HUDEP-2 (cell line): ENCODE results near the gene GCLC.
"Not testable (repeated sequence)": the region's sequence is repeated elsewhere in the genome, so short reads cannot be mapped to it uniquely, and the experiment has no call there.

ENCODE experiments used
- DNase-seq, 76 experiments: peaks; one replicate each; lab custom pipeline; 2025; ENCODE audit not compliant: unreplicated experiment in 76 of 76; lab: John Stamatoyannopoulos, UW

The GCLC gene

DNA sequence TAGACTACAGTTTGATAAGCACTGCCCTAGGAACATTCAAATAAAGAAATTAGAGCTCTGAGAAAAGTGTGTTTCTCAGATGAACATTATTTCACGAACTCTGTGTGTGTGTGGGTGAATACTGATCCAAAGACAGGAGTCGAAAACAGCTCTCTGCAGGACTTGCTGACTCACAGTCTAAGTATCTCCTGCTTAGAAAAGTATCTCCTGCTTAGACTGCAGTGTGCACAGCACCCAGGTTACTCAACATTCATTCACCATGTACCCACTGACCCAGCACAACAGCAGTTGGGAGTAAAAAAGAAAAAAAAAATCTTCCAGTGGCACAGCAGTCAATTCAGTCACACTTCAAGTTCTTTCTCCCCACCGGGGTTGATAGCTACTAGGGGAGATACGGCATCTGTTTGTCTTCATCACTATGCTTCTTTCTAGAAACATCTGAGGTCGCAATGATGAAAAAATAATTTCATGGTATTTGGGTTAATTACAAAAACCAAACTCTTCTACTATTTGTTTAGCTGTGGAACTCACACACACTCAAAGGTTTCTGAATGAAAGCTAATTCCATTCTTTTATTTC, 48.0 kb downstream of the GCLC start:
- peak in 1 of 76 experiments; percentile 17 for DNase-seq

DNA sequence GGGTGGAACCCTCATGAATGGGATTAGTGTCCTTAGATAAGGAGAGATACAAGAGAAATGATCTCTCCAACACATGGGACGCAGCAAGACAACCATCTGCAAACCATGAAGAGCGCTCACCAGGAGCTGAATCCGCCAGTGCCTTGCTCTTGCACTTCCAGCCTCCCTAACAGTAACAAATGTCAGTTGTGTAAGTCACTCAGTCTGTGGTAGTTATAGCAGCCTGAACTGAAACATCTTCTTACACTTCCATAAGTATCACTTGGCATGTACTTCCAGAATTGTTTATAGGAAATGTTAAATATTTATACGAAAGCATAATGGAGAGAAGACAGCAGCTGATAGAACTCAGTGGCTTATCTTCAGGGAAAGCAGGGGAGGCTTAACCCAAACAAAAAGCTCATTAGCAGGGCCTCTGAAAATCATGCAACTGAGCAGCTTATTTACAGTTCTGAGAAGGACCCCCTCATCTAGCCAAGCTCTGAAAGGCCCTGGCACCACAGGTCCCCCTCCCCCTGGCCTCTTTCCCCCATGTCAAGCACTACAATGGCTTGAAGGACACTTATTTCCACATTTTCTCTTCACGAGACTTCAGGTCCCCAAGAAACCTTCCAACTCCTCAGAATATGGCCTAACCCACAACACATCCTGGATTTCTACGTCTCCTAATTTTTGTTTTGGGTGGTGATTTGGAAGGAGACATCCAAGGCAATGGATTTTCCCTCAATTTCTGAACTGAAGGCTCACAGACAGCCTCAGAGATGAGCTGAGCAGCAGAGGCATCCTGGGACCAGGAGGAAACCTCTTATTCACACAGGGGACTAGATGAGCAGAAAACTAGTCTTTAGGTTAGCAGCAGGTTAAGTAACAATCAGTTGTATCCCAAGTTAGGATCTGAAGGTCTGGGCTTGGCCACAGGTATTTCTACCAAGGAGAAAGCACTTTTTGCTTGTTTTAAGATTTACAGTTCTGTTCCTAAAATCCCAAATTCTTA, 49.1 kb downstream of the GCLC start:
- DNase-seq, result peak in 2 of 76 experiments; percentile 11 to 22

DNA sequence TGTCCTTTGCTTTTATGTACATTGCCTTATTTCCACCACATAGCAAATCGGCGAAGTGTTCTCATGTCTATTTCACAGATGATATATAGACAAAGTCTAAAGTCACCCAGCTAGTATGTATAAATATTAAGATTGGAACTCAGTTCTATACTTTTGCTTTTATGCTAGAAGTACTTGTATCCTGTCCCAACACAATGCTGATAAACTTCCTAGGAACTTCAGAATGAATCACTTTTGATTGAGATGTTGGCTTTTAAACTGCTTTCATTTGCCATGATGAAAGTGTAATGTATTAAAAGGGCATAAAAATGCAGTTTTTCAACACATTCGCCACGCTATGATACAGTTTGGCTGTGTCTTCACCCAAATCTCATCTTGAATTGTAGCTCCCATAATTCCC, 50.8 kb downstream of the GCLC start:
- no peak for DNase-seq

DNA sequence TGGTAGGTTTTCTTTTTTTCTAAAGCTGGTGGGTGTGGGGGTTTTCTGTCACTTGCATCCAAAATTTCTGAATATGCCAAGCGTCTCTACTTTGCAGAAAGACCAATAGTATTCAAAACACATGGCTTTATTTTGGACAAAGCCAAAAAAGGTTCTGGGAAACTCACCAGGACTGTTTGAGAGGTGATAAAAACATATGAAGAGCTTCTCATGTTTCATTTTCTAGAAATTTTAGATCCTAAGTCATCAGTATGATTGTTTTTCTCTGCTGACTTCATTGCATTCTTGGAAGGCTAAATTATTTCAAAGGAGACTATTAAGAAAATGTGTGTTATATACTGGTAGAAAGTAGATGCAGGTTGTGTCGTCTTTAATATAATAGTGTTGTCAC, 51.3 kb downstream of the GCLC start:
- no peak for DNase-seq

DNA sequence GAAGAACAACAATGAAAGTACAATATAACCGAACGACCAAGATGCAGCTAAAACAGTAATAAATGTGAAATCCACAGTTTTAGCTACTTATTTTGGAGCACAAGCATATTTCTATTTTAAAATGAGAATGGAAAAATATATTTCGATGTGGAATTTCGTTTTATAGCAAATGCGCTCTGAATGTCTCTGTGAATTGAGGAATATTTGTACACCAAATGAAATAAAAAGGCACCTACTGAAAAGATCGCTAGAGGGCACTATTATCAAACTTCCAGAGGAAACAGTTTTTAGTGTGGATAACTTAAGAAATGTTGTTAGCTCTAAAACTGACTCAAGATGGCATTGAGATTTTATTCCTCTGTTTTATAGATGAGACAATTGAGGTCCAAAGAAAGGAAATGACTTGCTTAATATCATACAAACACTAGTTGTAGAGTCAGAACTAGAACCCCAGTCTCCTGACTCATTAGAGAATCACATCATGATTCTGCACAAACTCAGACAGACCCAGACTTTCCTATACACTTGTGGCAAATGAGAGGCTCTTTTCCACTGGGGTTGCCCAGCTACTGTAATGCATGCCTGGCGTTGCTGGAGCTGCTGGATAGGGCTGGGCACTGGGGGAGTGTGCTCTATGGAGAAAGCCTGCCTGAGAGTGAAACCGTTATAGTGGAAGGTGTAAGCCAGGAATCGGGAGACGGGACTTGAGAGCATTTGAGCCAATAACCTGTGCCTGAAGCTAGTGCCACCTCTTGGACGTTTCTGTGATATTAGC, 51.9 kb downstream of the GCLC start:
- DNase-seq, result peak in 40 of 76 experiments; percentile 15 to 76 (median 48)

DNA sequence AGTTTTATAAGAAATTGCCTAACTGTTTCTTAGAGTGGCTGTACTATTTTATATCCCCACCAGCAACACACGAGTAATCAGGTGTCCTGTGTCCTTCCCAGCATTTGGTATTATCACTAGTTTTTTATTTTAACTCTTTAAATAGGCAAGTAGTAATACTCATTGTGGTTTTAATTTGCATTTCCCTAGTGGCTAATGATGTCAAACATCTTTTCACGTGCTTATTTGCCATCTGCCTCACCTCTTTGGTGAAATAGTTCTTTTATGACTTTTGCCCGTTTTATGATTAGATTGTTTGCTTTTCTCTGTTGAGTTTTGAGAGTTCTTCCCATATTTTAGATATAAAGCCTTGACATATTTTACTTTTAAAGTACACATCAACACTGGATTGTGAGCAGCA, 57.8 kb downstream of the GCLC start:
- no peak for DNase-seq

DNA sequence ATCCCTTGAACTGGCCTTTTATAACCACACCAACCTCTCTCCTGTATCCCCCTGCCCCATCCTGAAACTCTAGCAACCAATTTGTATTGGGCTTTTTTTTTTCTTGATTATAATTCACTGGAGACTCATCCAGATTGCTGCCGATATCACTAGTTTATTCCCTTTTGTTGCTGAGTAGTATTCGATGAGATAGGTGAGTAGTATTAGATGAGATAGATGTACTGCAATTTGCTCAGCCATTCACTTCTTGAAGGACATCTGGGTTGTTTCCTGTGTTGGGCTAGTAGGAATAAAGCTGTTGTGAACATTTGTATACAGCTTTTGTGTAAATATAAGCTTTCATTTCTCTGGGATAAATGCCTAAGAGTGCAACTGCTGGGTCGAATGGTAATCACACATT, 58.2 kb downstream of the GCLC start:
- DNase-seq, result no peak

DNA sequence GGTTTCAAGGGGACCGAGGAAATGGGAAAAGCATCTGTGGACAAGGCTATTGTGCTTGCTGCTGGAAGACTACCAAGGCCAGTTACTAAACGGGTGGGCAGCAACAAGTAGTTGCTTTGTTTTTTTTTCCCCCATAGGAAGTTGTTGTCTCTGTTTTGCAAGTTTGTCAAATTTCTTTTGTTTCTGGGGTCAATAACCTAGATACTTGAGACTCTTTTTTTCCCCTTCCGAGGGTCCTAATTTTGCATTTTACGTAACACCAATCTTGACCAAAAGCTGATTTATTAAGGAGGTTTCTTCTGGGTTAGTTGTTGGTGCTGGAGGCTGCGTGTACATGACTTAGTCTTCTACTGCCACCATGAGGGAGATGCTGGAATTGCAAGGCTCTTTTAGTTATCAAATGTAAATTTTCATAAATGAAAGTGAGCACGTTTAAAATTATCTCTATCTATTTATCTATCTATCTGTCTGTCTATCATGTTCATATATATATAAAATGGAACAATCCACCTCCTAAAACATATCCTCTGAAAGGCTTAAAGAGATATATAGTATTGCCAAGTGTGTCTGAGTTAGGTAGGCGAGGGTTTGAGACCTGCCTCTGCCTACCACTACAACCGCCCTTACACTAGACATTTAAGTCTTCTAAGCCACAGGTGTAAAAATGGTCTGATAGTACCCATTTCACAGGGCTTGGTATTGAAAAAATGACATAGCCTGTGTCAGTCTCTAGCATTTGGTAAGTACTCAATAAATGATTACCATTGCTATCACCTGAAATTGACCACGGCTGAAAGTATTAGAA, 60.2 kb downstream of the GCLC start:
- DNase-seq, result peak in 60 of 76 experiments; percentile 11 to 84 (median 54)

DNA sequence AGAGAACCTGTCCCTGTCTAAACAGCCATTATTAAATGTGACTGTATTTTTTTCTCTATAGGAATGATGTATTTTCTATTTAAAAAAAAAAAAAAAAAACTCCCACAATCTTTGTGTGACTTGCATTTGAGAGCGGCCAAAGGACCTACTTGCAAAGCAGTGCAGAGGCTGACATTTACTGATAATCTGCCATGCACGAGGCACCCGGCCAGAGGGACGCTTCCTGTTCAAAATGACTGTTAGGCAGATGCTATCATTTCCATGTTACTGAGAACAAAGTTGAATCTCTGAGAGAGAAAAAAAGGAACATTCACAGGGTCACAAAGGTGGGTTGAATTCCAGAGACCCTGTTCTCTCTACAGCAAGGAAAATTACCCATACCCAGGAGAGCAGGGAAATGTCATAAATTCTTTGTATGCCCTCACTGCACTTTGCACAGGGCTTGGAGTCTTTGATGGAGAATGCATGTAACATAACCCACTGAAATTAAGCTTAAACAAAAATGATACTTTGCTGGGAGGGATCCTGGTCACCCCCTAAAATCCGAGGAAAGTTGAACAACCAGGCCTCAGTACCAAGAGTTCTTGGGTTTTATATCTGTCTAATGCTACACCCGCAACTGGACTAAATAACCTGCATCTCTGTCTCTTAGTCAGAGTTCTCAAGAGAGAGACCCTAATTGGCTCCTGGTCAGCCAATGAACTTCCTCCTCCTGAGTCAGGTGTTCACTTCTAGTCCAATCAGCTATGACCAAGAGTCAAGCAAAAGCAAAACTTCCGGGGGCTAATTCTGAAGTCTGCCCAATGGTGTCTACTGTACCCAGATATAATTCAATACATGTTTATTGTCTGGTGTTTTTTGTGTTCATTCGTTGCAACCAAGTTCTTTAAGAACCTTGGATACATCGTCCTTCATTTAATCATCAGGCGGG, 61.2 kb downstream of the GCLC start:
- peak in 74 of 76 experiments; percentile 44 to 95 (median 87) for DNase-seq

DNA sequence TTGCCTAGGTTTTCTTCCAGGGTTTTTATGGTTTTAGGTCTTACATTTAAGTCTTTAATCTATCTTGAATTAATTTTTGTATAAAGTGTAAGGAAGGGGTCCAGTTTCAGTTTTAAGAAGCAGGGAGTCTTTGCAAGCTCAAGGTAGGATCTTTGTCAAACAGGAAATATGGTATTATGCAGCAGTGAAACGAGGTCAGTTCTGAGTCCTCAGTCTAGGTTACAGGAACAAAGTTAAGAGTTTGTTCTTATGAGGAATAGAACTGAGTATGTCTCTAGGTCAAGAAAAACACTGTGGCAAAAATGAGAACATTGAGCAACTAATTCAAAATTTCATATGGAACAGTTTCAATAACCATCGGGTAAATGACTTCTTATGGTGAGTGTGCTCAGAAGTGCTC, 63.6 kb downstream of the GCLC start:
- DNase-seq, result no peak

DNA sequence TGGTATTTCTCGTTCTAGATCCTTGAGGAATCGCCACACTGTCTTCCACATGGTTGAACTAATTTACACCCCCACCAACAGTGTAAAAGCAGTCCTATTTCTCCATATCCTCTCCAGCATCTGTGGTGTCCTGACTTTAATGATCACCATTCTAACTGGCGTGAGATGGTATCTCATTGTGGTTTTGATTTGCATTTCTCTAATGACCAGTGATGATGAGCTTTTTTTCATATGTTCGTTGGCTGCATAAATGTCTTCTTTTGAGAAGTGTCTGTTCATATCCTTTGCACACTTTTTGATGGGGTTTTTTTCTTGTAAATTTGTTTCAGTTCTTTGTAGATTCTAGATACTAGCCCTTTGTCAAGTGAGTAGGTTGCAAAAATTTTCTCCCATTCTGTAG, 64.1 kb downstream of the GCLC start:
- DNase-seq, result not testable (repeated sequence)

DNA sequence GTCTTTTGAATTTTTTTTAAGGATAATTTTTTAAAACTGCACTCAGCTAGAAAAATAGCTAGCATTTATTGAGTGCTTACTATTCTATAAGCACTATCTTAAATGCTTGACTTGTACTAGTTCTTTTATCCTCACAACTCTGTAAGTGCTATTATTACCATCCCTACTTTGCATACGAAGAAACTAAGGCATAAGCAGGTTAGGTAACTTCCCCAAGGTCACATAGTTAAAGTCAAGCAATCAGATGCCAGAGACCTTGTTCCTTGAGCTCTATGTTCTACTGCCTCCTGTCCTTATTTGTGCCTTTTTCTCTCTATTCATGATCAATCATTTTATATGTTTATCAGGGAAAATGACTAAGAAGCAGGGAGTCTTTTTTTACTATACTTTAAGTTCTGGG, 65.0 kb downstream of the GCLC start:
- DNase-seq, result no peak

DNA sequence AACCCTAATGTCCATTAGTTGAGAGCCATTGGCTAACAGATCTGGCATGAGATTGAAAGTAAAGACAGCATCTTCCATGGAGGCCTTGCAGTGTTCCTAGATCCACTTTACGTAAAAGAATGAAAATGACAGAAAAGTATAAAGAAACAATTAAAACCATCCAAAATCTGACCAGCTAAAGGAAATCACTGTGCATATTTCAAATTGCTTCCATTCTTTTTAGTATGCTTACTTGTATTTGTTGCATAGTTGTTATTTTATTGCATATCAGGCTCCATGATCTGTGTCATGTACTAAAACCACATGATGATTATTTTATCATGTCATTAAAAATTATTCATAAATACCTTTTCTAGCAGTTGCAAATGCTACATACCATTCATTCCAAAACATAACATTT, 67.9 kb downstream of the GCLC start:
- DNase-seq, result no peak

DNA sequence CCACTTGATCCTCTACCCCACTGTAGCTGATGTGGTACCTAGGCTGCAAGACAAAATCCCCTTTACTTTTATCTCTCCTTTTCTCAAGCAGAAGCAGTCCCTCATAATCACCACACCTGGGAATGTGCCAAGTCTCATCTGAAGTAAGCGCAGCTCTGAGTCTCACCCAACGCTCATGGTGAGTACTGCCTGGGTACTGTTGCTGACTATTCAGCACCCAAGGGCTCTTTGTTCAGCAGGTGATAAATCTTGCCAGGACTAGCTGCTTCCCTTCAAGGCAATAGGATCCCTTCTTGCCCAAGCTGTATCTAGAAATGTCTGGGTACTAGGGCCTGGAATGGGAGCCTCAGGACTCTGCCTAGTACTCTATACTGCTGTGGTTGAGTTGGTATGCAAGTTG, 70.9 kb downstream of the GCLC start:
- DNase-seq, result peak in 8 of 76 experiments; percentile 9 to 43 (median 22)

DNA sequence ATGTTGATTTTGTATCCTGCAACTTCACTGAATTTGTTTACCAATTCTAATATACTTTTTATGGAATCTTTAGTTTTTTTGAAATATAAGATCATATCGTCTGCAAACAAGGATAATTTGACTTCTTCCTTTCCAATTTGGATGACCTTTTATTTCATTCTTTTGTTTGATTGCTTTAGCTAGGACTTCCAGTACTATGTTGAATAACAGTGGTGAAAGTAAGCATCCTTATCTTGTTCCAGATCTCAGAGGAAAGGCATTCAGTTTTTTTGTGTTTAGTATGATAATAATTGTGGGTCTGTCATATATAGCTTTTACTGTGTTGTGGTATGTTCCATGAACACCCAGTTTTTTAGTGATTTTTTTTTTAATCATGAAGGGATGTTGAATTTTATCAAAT, 75.7 kb downstream of the GCLC start:
- no peak for DNase-seq

DNA sequence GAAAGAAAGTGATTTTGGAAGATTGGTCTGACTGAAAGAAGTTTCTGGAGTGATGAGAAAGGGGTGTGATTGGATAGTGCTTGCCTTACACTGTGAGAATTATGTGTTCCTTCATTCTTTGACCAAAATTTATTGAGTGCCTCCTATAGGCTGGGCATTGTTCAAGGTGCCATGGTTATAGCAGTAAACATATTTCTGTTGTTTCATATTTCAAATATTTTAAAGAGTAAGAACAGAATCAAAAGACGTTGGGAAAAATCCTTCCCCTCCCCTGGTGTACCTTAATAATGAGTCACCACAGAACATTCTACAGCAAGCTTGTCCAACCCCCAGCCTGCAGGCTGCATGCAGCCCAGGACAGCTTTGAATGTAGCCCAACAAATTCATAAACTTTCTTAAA, 78.6 kb downstream of the GCLC start:
- DNase-seq, result no peak

DNA sequence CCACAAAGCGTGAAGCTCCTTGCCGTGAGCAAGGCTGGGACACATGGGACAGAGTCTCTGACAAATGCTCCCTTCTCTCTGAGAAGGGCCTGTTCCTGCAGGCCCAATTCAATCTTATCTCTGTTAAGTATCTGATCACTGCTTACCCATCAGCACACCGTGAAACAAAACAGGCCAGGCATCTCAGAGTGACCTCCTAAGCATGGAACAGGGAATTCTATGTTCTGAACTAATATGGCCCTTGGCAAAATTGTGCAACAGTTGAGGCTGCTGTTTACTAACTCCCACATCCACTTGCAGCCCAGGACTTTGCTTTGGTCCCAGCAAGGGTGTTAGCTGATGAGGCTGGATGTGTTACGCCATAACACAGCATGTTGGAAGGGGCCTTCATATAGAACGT, 79.2 kb downstream of the GCLC start:
- no peak for DNase-seq

DNA sequence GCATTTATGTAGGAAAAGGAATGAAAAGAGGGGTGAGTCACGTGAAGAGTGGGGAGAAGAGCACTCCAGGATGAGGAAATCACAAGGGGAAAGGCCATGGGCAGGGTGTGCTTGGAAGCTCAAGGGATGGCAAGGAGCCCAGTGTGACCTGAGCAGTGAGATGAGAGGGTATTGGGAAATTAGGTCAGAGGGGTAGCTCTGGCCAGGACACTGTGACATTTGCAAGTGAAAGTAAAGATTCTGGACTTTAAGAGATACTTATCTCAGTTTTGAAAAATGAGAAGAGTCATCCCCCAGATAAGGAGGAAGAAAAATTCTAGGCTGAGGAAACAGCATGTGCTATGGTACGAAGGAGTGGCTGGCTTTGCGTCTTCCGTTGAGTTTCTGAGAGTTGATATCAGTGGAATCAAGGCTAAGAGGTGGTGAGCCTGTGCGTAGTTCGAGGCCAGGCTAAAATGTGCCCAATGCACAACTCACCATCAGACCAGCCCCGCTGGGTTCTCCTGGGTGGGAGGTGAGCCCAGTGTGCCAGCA, 79.9 kb downstream of the GCLC start:
- DNase-seq, result peak in 10 of 76 experiments; percentile 21 to 52 (median 32)

DNA sequence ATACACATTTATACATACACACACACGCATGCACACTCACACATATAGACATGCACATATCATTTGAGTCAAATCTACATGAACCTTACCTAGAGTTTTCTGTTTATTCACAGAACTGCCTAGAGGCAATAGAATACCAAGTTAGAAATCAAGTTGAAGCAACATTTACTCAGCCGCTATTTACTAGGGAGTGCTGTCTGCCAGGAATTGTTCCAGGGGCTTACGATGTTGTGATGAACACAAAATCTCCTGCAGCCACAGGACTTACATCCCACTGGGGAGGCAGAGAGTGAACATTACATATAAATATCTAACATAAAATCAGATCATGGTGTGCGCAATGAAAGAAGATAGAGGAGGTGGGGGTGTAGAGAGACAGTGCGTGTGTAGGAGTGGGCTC, 80.4 kb downstream of the GCLC start:
- DNase-seq, result no peak
